ENCODE measurements around the gene RNF207. TPM values are rescaled to one million over a fixed set of nuclear protein-coding genes. Genes with fewer than 3 reads are reported as not detected.

RNF207 gene
- total RNA-seq, 1 experiment from 2014 or later = 115 TPM

DNA sequence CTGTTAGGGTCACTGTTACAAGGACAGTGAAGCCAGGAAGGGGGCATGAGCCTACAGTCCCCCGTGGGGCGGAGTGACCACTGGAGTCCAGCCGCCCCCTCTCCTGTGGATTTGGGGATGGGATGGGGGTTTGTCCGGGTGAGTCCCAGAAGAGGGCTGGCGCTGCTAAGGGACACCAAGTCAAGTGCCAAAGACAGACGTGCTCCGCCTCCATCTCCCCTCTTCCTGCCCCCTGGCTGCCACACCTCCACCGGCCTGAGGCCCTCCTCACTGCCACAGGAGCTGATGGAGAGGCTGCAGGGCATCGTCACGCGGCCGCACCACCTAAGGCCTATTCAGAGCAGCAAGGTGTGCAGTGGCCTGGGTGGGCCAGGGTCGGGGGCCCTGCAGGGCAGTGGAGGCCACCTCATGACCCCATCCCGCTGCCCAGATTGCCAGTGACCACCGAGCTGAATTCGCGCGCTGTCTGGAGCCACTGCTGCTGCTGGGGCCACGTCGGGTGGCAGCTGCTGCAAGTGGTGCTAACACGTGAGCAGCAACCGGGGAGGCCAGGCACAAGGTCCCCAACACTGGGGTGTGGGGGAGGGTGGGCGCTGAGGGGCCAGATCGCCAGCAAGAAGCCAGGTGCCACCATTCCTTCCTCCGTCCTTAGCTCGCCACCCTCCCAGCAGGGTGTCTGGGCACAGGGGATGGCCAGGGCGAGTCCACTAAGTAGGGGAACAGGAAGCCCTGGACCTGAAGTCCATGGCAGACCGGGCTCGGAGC lies 4.9 kb downstream of the RNF207 start:
- H3K27ac ChIP-seq (ENCODE audit: low read length) = no peak overlapping the region
- TF ChIP-seq, protein P1, sequence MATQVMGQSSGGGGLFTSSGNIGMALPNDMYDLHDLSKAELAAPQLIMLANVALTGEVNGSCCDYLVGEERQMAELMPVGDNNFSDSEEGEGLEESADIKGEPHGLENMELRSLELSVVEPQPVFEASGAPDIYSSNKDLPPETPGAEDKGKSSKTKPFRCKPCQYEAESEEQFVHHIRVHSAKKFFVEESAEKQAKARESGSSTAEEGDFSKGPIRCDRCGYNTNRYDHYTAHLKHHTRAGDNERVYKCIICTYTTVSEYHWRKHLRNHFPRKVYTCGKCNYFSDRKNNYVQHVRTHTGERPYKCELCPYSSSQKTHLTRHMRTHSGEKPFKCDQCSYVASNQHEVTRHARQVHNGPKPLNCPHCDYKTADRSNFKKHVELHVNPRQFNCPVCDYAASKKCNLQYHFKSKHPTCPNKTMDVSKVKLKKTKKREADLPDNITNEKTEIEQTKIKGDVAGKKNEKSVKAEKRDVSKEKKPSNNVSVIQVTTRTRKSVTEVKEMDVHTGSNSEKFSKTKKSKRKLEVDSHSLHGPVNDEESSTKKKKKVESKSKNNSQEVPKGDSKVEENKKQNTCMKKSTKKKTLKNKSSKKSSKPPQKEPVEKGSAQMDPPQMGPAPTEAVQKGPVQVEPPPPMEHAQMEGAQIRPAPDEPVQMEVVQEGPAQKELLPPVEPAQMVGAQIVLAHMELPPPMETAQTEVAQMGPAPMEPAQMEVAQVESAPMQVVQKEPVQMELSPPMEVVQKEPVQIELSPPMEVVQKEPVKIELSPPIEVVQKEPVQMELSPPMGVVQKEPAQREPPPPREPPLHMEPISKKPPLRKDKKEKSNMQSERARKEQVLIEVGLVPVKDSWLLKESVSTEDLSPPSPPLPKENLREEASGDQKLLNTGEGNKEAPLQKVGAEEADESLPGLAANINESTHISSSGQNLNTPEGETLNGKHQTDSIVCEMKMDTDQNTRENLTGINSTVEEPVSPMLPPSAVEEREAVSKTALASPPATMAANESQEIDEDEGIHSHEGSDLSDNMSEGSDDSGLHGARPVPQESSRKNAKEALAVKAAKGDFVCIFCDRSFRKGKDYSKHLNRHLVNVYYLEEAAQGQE (IDR thresholded peaks at IDR 0.05; ENCODE audit: insufficient read depth in 1 of 2, low read depth in 2 of 2, low read length in 1 of 2) = no peak
- no peak overlapping the region for H3K4me3 ChIP-seq (ENCODE audit: low read depth in 2 of 2, low read length in 2 of 2)
- no peaks in the 10 kb centered on the region for H3K27me3 ChIP-seq (ENCODE audit: control insufficient read depth, insufficient read depth, low read length)
- DNase-seq (ENCODE audit: low read depth, low spot score) (no peak), ATAC-seq (no peak)
- POLR2A ChIA-PET = no interaction called here
- CTCF ChIA-PET = no interaction called here
- in situ Hi-C loops (cut with HindIII; ENCODE audit: low pct_unique_long_range_greater_than_20kb, low sequenced_read_pairs) (no loop called here), intact Hi-C loops (cut with micrococcal nuclease; ENCODE audit: unreplicated experiment) (no loop called here)
- BruUV-seq (replicated peaks) = no TSS peak
- H3K9me3 ChIP-seq (ENCODE audit: control insufficient read depth, insufficient read depth, low read depth, low read length) = no peaks in the 10 kb centered on the region
- no peaks in the 10 kb centered on the region; the same call in 1 of the 2 replicates for H3K36me3 ChIP-seq (ENCODE audit: control insufficient read depth, insufficient read depth, low read length)
- H3K4me1 ChIP-seq (ENCODE audit: control insufficient read depth, insufficient read depth, low read length) = peaks cover 5% of the 10 kb centered on the region

DNA sequence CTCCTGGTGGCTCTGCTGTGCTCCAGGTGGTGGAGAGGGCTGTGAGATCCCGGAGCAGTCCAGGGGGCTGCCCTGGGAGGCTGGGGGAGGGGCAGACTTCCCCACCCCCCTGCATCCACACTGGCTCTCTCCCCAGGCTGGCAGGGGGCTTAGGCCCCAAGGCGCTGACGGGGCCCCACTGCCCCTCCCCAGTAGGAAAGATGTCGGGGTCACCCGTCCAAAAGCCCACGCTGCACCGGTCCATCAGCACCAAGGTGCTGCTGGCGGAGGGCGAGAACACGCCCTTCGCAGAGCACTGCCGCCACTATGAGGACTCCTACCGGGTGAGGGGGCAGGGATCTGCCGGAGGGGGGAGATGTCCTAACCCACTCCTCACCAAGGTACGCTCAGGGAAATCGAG lies 5.8 kb downstream of the RNF207 start:
- intact Hi-C loops (cut with micrococcal nuclease; ENCODE audit: unreplicated experiment) = no loop called here
- Histone ChIP-seq H3K4me1 (ENCODE audit: control insufficient read depth, insufficient read depth, low read length) (peaks cover 5% of the 10 kb centered on the region), H3K36me3 (ENCODE audit: control insufficient read depth, insufficient read depth, low read length) (no peaks in the 10 kb centered on the region), H3K4me3 (ENCODE audit: low read depth in 2 of 2, low read length in 2 of 2) (no peak overlapping the region), H3K27ac (ENCODE audit: low read length) (no peak overlapping the region), H3K9me3 (ENCODE audit: control insufficient read depth, insufficient read depth, low read depth, low read length) (no peaks in the 10 kb centered on the region), H3K27me3 (ENCODE audit: control insufficient read depth, insufficient read depth, low read length) (no peaks in the 10 kb centered on the region)
- ATAC-seq (no peak), DNase-seq (ENCODE audit: low read depth, low spot score) (no peak)
- CTCF ChIA-PET = no interaction called here
- in situ Hi-C loops (cut with HindIII; ENCODE audit: low pct_unique_long_range_greater_than_20kb, low sequenced_read_pairs) = no loop called here
- TF ChIP-seq, protein P1 (IDR thresholded peaks at IDR 0.05; ENCODE audit: insufficient read depth in 1 of 2, low read depth in 2 of 2, low read length in 1 of 2) = no peak
- TF ChIP-seq POLR2AphosphoS5 (IDR thresholded peaks at IDR 0.05; ENCODE audit: low read depth, low read length) = no peak
- TF ChIP-seq, protein P2, sequence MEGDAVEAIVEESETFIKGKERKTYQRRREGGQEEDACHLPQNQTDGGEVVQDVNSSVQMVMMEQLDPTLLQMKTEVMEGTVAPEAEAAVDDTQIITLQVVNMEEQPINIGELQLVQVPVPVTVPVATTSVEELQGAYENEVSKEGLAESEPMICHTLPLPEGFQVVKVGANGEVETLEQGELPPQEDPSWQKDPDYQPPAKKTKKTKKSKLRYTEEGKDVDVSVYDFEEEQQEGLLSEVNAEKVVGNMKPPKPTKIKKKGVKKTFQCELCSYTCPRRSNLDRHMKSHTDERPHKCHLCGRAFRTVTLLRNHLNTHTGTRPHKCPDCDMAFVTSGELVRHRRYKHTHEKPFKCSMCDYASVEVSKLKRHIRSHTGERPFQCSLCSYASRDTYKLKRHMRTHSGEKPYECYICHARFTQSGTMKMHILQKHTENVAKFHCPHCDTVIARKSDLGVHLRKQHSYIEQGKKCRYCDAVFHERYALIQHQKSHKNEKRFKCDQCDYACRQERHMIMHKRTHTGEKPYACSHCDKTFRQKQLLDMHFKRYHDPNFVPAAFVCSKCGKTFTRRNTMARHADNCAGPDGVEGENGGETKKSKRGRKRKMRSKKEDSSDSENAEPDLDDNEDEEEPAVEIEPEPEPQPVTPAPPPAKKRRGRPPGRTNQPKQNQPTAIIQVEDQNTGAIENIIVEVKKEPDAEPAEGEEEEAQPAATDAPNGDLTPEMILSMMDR (IDR thresholded peaks at IDR 0.05) = no peak
- no peak for TF ChIP-seq TCF7L2 (IDR thresholded peaks at IDR 0.05; ENCODE audit: low read depth, low read length)
- TF ChIP-seq SIN3A (IDR thresholded peaks at IDR 0.05; ENCODE audit: borderline replicate concordance, insufficient read depth, low read depth, low read length) = no peak
- POLR2A ChIA-PET = no interaction called here
- no TSS peak for BruUV-seq (replicated peaks)

All from Panc1 (cell line).